ENCODE measurements around the gene USP20. TPM values are rescaled to one million over a fixed set of nuclear protein-coding genes. Genes with fewer than 3 reads are reported as not detected.

The USP20 gene
- total RNA-seq, 6 donors from 2014 or later: 17.3 to 75.4 (median 26.2) TPM

- DNase-seq: no peak
- no peak overlapping the region for H3K27ac ChIP-seq
- 95 to 97% methylated on average over 5 of the region's 5 CpGs for WGBS, 2 donors
- no peak for ATAC-seq (ENCODE audit: low FRiP score in 2 of 2)
- no peaks in the 10 kb centered on the region for H3K9me3 ChIP-seq
- no peak for TF ChIP-seq CTCF (IDR thresholded peaks at IDR 0.05)
- no peak for TF ChIP-seq EP300 (IDR thresholded peaks at IDR 0.05)
- TF ChIP-seq POLR2A (IDR thresholded peaks at IDR 0.05): no peak
- TF ChIP-seq POLR2AphosphoS5 (IDR thresholded peaks at IDR 0.05): no peak
- no peak overlapping the region for H3K4me3 ChIP-seq
- no peaks in the 10 kb centered on the region for H3K27me3 ChIP-seq
- peaks cover 0 to 30% (median 2%) of the 10 kb centered on the region in 4 donors for H3K36me3 ChIP-seq
- peaks cover 0 to 3% (median 0%) of the 10 kb centered on the region in 4 donors for H3K4me1 ChIP-seq
Measured at GRCh38 chr9:129914051-129914450, 78.8 kb downstream of the USP20 start.

- Histone ChIP-seq H3K27ac (no peak overlapping the region), H3K9me3 (no peaks in the 10 kb centered on the region), H3K27me3 (no peaks in the 10 kb centered on the region), H3K36me3 (peaks cover 0 to 28% (median under 1%) of the 10 kb centered on the region in 4 donors), H3K4me3 (no peak overlapping the region), H3K4me1 (no peaks in the 10 kb centered on the region)
- no peak for TF ChIP-seq CTCF (IDR thresholded peaks at IDR 0.05)
- TF ChIP-seq POLR2A (IDR thresholded peaks at IDR 0.05): no peak
- no peak for TF ChIP-seq POLR2AphosphoS5 (IDR thresholded peaks at IDR 0.05)
- no peak for TF ChIP-seq EP300 (IDR thresholded peaks at IDR 0.05)
- 94 to 96% methylated on average over 7 of the region's 7 CpGs for WGBS, 2 donors
- ATAC-seq (ENCODE audit: low FRiP score in 2 of 2): no peak
- no peak for DNase-seq
Measured at GRCh38 chr9:129916707-129917106, 81.4 kb downstream of the USP20 start.

GRCh38 chr9:129918296-129918950 is 83.2 kb downstream of the USP20 start:
- Histone ChIP-seq H3K9me3 (no peaks in the 10 kb centered on the region), H3K4me1 (no peaks in the 10 kb centered on the region), H3K27ac (no peak overlapping the region), H3K4me3 (no peak overlapping the region), H3K27me3 (no peaks in the 10 kb centered on the region), H3K36me3 (peaks cover 0 to 41% (median 10%) of the 10 kb centered on the region in 4 donors)
- ATAC-seq (ENCODE audit: low FRiP score in 2 of 2) (no peak), DNase-seq (no peak)
- TF ChIP-seq POLR2A (IDR thresholded peaks at IDR 0.05) (no peak), POLR2AphosphoS5 (IDR thresholded peaks at IDR 0.05) (no peak), EP300 (IDR thresholded peaks at IDR 0.05) (no peak), CTCF (IDR thresholded peaks at IDR 0.05) (no peak)
- WGBS, 2 donors: 95 to 96% methylated on average over 14 of the region's 14 CpGs

GRCh38 chr9:129919277-129919676 is 84.0 kb downstream of the USP20 start:
- no peak for TF ChIP-seq POLR2A (IDR thresholded peaks at IDR 0.05)
- H3K36me3 ChIP-seq: peaks cover 0 to 43% (median 13%) of the 10 kb centered on the region in 4 donors

GRCh38 chr9:129919841-129920240 is 84.6 kb downstream of the USP20 start:
- Histone ChIP-seq H3K27ac (no peak overlapping the region), H3K4me3 (no peak overlapping the region), H3K9me3 (no peaks in the 10 kb centered on the region), H3K4me1 (no peaks in the 10 kb centered on the region), H3K36me3 (peaks cover 0 to 48% (median 17%) of the 10 kb centered on the region in 4 donors), H3K27me3 (no peaks in the 10 kb centered on the region)
- TF ChIP-seq POLR2AphosphoS5 (IDR thresholded peaks at IDR 0.05) (no peak), CTCF (IDR thresholded peaks at IDR 0.05) (no peak), EP300 (IDR thresholded peaks at IDR 0.05) (no peak), POLR2A (IDR thresholded peaks at IDR 0.05) (no peak)
- WGBS, 2 donors: 55 to 74% methylated on average over 3 of the region's 3 CpGs
- ATAC-seq (ENCODE audit: low FRiP score in 2 of 2): peak in 1 of 2 donors; percentile 59
- DNase-seq: no peak

More at GRCh38 chr9:129919277-129919676, 84.0 kb downstream of the USP20 start:
- ATAC-seq (ENCODE audit: low FRiP score in 2 of 2) (no peak), DNase-seq (no peak)
- no peaks in the 10 kb centered on the region for H3K9me3 ChIP-seq
- no peak overlapping the region for H3K27ac ChIP-seq
- H3K4me1 ChIP-seq: no peaks in the 10 kb centered on the region
- 44 to 60% methylated on average over 3 of the region's 3 CpGs for WGBS, 2 donors
- H3K4me3 ChIP-seq: no peak overlapping the region
- H3K27me3 ChIP-seq: no peaks in the 10 kb centered on the region

Data from upper lobe of left lung (tissue), 6 donors.